C4-2B (cell line): ENCODE measurements around the gene PRR16.

Experiments
- H3K27ac ChIP-seq: fragments of 450-650 bp; 2 replicates; pipeline ENCODE4 v1.5.1; 2017
- CTCF ChIP-seq: fragments of 450-650 bp; conservative IDR thresholded peaks from 2 replicates; pipeline ENCODE4 v1.5.1; 2017; ENCODE audit warnings: mild to moderate bottlenecking
- ZFX ChIP-seq: fragments of 450-650 bp; IDR thresholded peaks from 2 replicates; pipeline ENCODE4 v1.6.1; 2017

Gene PRR16

GRCh38 chr5:120443607-120444006 is 20.5 kb upstream of the PRR16 start:
- no peak overlapping the region for H3K27ac ChIP-seq
- no peak for TF ChIP-seq ZFX
- no peak for TF ChIP-seq CTCF

- TF ChIP-seq ZFX (no peak), CTCF (no peak)
- H3K27ac ChIP-seq: no peak overlapping the region
These were observed 18.0 kb upstream of the PRR16 start for GRCh38 chr5:120446068-120446492.

- TF ChIP-seq ZFX (no peak), CTCF (no peak)
- no peak overlapping the region for H3K27ac ChIP-seq
These were observed 17.2 kb upstream of the PRR16 start for GRCh38 chr5:120446901-120447300.

GRCh38 chr5:120447706-120448239 is 16.3 kb upstream of the PRR16 start:
- H3K27ac ChIP-seq: no peak overlapping the region
- TF ChIP-seq CTCF (no peak), ZFX (no peak)

GRCh38 chr5:120449501-120449900 is 14.6 kb upstream of the PRR16 start:
- H3K27ac ChIP-seq: no peak overlapping the region
- TF ChIP-seq ZFX (no peak), CTCF (no peak)

- TF ChIP-seq ZFX (no peak), CTCF (no peak)
- H3K27ac ChIP-seq: no peak overlapping the region
These were observed 13.2 kb upstream of the PRR16 start for GRCh38 chr5:120450910-120451309.

- TF ChIP-seq ZFX (no peak), CTCF (no peak)
- H3K27ac ChIP-seq: no peak overlapping the region
These were observed 12.7 kb upstream of the PRR16 start for GRCh38 chr5:120451445-120451844.
